Stimulated activated CD8-positive, alpha-beta memory T cell treated with anti-CD3 and anti-CD28 coated beads, Interleukin-12 subunit alpha, Interleukin-12 subunit beta, amount 100 ng/mL, for 24 hours (primary cell): ENCODE results near the gene NR5A1.

ENCODE experiments used
- DNase-seq: peaks from one replicate; pipeline ENCODE4 v3.0.0-alpha.2; 2020; ENCODE audit errors: extremely low read depth

Gene NR5A1

DNA sequence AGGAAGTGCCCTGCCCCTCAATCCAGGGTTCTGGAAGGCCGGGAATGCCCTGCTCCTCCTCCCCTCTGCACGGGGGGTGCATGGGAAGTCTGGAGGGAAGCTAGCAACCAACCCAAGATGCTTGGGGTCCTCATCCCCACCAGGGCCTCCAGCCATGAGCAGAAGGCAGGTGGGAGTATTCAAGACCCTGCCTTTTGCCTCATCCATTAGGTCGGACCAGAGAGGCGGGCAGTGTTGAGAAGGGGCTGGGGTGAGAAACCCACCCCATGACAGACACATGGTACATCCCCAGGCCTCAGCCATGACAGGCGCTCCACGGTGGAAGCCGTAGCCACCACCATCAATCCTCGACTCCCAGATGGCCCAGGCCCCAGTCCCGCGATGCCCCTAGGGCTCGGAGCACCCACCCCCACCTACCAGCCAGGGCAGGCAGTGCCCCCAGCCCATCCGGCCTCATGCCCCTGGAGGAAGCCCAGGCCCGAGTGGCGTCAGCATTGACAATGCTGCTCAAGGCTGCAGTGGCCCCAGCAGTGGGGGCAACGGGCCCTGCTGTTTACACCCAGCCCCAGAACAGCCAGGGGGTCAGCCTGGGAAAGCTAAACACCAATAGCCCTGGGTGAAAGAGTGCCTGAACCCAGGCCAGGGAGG is 8.6 kb downstream of the NR5A1 start:
- DNase-seq: no peak

DNA sequence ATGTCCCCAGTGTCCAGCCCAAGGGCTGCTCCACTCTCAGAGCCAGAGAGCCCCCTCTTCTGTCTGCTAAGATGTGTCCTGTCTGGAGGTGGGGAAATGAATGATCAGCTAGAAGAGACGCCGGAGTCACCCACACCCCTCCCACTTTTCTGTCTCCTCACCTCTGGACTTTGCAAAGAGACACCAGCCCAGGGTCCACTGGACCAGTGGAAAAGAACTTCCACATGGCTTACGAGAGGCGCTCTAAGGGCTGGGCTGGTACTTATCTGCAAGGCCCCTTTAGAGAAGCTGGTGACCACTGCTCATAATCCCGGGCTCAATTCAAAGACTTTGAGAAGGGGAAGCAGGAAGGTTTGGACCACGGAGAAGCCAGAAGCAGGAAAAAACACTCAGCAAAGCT is 9.2 kb downstream of the NR5A1 start:
- no peak for DNase-seq

DNA sequence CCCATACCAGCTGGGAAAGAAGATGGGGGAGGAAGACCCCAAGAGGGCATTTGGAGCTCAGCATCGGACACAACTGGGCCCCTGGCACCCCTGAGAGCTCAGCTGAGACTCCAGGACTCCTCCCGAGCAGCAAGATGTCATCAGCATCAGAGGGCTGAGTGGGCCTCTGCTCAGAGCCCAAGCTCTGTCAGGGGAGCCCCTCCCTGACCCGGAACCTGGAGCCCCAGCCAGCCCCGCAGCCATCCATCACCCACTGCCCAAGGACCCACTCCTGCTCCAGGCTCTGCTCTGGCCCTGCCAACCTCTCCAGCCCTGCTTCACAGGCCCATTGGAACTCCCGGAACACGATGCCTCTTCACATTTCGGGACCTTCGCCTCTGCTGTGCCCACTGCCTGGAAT is 9.8 kb downstream of the NR5A1 start:
- DNase-seq: no peak

DNA sequence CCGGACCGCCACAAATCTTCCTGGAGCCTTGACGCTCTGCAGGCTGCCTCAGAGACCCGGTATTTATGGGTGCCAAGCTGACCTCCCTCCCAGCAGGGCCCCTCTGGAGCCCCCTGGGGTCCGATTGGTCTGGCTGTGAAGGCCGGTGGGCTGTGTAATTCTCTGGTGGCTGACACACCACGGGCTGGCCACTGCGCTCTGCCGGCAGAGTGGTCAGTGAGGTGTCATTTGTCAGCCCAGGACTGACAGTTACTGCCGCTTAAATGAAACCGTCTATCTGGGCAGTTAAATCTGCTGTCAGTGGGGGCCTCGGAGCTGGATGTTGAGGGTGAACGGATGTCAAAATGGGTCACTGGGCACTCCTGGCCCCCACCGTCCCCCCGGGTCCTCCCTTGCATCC is 10.7 kb downstream of the NR5A1 start:
- no peak for DNase-seq

DNA sequence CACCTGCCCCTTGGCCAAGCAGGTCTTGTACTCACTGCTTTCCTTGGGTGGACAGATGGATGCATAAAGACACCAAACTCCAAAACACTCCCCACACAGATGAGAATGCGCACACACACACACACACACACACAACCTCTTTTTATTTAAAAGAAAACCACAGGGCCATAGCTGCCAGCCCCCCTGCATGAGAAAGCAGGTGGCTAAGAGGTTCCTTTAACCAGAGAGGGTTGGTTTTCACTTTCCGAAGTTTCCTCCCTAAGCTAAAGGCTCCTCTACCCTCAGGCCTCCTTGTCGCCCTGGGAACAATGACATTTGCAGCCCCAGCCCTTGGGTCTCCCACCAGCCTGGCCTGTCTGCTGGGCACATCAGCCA is 11.1 kb downstream of the NR5A1 start:
- no peak for DNase-seq

DNA sequence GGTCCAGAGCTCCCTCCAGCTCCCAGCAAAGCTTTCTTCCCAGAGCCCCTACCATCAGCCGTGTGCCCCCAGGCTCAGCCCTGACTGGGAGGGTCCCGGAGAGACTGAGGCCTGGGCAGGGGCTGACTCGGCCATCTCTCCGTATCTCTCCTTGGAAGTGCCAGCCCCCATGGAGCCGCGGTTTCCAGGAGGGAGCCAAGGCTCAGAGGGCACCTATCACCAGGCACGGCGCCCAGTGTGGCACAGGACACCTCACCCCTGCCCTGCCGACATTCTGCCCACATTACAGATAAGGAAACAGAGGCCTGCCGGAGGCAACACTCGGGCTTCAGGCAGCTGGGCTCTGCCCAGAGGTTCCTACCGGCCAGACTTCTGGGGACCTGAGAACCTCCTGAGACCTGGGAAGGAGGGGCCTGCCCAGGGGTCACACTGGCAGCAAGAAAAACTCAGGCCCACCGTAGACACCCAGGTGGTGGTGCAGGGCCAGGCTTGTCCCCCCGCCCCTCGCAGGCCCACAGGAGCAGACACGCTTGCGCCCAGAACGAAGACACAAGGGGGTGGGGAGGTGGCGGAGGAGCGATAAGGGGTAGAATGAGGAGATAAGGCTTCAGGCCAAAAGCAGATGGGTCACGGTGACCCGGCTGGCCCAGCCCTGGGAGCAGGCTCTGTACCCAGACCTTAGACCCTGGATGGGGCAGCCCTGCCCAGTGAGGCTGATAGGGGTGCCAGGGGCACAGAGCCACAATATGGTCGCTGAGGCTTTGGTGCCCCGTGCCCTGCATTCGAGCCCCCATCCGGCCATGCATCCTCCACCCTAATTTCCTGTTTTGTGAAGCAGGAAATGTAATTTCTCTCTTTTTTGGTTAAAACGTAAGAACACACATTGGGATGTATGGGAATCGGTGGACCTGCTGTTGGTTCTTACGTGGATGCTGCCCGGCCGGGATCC is 11.8 kb downstream of the NR5A1 start:
- no peak for DNase-seq

DNA sequence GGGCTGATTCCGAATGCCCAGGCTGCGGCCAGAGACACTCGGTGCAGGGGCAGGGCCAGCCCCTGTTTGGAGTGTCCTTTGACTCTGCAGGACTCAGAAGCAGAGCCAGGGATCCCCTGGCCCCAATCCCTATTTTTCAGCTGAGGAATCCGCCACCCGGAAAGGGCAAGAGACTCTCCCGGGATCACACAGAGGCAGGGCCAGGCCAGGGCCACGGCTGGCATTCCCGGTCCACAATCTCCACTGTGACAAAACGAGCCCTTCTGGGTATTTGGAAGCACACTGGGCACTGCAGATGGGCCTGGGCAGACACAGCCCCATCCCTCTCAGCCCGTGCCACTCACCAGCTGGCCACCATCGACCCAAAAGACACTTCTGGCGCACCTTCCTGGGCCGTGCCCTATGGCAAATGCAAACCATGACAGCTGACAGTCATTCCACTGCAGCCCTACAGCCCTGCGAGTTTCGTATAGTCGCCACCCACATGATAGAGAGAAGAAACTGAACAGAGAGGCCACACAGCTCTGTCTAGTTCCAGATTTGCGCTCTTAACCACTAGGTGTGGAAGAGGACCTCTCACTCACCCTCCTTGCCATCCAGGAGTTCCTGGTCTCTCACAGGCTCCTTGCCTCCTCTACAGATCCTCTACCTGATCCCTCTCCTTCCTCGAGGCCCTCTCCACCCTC is 13.3 kb downstream of the NR5A1 start:
- DNase-seq: no peak

DNA sequence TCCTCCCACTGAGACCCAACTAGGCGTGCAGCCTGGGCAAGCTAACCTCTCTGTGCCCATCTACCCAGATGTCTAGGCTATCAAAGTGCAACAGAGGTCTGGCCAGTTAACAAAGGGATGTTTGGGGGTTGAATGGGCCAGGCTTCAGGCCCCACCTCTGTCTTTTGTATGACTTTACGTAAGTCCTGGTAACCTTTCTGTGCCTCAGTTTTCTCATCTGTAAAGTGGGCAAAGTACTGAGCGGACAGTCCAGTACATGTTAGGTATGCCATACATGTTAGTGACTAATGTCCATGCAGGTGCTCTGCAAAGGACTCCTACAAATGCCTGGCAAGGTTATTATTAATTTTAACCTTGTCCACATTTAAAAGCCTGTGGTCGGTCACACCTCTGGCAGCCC is 14.0 kb downstream of the NR5A1 start:
- no peak for DNase-seq

DNA sequence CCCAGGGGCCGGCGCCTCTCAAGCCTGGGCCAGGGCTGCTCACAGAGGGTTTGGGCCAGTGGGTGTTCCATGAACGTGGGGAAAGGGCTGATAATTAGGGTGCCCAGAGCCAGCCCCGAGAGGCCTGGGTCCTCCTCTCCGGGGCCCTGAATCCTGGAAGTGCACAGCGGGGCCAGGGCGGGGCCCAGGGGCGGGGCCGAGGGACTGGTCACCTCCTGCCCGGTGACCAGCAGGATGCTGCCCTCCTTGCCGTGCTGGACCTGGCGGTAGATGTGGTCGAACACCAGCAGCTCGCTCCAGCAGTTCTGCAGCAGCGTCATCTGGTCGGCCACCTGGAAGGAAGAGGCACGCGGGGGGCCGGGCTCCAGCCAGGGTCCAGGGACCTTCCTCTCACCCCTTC is 14.4 kb downstream of the NR5A1 start:
- no peak for DNase-seq

DNA sequence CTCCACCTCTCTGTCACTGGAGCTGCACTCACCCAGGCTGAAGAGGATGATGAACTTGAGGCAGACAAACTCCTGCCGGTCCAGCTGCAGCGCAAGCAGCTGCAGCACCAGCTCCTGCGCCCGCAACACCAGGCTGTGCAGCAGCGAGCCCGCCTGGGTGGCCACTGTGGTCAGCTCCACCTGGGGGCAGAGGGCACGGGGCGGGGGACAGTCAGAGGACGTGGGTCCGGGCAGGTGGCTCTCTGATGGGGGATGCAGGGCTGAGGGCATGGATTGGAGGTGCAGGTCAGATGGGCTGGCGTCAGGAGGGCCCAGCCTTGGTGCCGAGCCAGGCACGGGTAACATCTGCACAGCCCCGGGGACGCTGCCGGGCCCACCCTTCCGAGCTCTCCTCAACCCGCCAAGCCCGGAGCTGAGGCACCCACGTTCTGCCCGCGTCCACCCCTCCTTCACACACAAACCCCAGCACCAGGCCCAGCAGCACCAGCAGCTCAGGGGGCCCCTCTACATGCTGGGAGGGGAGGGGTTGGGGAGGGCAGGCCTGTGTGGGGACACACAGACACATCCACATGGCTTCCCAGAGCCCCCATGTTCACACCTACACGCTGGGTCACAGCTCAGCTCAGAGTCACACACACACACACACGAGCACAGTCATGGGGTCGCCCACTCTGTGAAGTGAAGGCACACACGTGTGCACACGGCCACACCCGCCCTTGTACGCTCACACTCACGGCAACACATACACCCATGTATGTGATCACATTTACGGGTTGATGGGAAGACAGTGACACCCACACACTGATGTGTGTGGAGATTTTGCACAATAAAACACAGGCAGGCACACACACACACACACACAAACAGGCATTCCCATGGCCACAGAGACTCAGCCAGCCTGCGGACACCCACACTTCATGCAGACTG is 15.9 kb downstream of the NR5A1 start:
- no peak for DNase-seq

DNA sequence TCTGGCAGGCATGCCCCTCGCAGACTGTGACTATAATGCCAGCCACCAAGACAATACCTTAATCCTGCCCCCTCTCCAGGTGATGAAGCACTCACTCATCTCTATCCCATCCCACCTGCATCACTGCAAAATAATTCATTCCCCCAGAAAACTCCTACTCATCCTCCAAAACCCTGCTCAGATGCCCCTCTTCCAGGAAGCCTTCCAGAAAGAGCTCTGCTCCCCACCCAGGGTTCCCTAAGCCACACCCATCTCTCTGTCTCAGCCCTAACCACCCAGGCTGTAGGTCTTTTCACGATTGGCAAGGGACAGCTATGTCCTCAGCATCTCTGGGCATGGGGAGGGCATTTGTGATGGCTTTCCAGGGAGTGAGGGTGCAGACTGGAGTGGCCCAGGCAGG is 17.2 kb downstream of the NR5A1 start:
- DNase-seq: no peak

DNA sequence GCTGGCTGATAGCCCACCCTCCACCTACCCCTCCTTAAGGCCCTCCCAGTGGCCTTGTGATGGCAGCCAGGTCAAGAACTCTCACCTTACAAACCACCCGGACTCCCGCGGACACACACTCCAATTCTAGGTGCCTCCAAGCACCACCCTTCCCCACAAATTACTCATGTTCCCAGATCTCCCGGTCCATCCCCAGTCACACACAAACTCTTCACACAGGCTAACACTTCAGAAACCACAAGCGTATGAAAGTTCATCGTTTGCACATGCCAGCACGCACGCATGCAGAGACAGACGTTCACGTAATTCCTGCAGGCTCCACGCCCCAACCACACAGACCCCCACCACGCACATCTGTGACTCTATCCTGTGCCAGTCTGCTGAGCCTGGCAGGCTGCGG is 18.0 kb downstream of the NR5A1 start:
- no peak for DNase-seq

DNA sequence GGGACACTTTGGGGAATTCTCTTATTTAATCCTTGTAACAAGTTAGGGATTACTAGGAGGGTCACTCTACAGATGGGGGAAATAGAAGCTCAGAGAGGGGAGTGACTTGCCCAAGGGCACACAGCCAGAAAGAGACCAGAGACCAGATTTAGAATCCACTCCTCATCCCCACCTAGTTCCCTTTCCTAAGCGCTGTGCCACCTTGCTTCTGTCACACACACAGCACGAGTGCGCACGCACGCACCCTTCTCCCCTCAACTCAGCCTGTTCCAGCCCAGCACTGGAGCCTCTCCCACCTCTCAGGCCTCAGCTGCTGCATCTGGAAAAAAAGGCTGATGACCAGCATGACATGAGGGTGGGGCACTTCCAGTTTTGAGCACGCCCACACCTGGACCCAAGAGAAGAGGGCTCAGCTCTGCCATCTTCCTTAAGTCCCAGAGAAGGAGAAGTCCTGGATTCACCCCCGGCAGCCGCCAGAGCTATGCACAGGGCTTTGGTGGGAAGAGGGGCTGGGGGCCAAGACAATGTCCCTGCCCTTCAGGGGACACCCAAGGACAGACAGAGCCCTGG is 18.5 kb downstream of the NR5A1 start:
- no peak for DNase-seq

DNA sequence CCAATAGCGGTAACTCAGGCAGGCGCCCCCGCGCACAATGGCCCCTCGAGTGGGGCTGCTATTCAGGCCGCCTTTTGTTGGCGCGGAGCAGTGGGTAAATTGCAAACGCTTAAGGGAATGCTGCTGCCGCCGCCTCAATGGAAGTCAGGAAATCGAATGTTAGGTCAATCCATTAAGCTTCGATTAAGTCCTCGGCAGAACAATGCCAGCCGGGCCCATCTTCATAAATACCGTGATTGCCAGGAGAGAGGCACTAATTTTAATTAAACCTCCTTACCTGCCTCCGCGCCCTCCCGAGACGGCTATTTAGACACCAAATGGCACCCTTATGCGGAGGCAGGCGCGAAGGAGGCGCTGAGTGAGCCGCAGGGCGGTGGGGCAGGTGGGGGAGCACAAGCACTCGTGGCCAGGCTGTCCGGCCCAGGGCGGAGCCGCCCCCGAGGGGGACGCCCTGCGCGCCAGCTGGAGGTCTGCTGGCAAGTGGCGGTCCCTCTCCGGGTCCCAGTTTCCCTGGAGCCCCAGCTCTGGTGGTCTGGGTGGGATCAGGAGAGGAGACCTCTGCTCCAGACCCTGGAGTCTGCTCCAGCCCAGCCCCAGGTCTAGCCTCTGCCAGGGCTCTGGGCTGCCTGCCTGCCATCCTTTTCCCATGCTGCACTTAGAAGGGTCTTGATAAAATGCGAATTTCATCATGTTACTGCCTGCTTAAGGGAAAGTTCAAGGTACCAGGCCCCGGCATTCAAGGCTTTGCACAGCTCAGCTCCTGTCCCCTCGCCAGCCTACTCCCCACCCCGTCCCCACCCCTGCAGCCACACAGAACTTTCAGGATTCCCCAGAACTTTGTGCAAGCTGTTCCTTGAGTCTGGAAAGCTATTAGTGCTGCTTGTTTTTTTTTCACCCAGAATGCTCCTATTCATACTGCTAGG is 19.7 kb downstream of the NR5A1 start:
- DNase-seq: no peak

DNA sequence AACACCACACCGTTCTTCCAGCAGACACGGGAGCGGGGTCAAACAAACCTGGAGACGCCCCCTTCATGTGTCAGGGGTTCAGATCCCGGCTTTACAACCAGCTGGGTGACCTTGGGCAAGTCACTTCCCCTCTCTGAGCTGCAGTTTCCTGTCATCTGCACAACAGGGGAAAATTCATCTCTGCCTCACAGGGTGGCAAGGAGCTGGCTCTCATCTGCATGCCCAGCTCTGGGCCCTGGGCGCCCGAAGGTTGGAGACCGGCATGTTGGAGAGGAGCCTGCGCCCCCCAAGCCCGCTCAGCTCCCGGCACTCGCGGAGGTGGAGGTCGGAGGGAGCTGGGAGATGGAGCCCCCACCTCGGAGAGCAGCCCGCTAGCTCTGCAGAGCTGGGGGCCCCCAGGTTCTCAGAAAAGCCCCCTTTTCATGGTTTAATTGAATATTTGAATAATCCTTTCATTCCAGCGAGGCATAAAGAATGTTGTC is 20.4 kb downstream of the NR5A1 start:
- no peak for DNase-seq

DNA sequence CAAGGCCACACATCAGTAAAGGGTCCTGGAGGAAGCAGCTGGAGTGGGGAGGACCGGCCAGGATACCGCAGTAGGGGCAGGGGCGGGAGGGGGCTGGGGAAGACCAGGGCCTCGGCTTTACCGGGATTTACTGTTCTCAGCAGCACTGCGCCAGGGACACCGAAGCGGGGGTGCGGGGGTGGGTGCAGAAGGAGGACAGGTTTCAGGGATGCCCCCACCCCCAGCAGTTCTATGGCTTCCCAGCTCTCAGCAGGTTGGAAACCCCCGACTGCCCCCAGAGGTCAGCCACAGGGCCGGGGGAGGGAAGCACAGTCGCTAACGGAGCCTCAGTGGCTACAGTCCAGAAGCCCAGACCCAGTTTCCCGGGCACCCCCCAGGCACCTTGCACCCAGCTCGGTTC is 21.3 kb downstream of the NR5A1 start:
- no peak for DNase-seq

DNA sequence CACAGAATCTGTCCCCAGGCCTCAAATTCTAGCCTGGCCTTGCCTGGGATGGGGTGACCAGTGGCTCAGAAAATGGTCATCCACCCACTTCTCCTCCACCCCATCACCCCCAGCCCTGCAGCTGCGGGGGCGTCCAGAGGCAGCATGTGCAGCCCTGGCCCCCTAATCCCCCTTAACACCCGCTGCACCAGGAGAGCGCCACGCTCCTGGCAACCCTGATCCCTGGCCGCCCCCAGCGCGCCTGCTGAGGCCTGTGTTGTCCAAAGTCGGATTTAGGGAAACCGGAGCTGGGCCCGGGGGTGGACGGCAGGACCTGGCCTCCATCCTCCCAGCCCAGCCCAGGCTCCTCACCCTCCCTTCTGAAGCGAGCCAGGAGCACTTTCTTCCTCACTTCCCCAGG is 22.0 kb downstream of the NR5A1 start:
- DNase-seq: no peak

DNA sequence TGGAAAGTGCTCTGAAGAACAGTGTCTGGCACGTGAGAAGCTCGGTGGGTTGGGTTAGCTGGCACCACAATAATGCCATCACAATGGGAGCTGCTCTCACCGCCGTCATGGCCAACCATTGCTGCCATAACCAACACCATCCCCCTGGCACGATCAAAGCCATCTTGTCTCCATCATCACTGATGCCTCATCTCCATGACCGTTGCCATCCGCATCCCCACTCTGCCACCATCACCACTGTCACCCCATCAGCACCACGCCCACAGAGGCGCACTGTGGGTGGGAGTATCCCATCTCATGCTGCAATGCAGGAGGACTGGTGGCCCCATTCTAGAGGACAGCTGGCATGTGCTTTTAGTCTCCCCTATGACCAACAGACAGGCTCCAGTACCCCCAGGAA is 23.7 kb downstream of the NR5A1 start:
- no peak for DNase-seq

DNA sequence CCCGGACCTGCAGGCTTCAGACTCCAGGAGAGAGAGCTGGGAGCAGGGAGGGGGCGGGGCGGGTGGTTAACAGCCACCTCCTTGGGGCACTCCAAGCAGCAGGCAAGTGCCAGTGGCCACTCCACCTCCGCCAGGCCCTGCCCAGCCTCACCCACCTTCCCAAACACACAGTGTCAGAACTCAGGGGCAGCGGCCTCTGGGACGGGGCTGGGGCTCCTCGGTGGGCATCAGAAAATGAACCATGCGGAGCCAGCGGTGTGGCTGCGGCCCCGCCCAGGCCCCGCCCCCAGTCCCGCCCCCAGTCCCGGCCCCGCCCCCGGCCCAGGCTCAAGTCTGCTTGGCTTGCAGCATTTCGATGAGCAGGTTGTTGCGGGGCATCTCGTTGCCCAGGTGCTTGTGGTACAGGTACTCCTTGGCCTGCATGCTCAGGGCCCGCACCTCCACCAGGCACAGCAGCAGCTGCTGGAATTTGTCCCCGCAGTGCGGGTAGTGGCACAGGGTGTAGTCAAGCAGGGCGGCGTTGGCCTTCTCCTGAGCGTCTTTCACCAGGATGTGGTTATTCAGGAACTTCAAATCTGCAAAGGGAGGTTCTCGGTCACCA is 24.7 kb downstream of the NR5A1 start:
- DNase-seq: no peak

DNA sequence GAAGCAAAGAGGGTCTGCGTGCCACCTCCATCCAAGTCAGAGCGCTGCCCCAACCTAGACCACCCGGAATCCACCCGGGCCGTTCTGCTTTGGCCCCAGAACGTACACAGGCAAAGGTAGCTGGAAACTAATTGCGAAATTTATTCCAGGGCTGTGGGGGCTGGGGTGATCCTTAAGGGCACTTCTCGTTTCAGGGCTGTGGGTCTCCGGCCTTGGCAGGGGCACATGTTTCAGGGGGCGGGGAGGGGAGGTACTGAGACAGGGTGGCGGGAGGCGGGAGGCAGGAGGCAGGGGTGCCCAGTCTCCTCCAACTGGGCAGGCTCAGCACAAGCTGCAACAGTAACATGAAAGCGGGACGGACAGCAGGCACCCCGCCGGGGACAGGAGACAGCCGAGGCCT is 26.1 kb downstream of the NR5A1 start:
- no peak for DNase-seq
